HepG2 (cell line): Measurements from ENCODE around the gene TFE3. TPM values are rescaled to one million over a fixed set of nuclear protein-coding genes. Genes with fewer than 3 reads are reported as not detected.

Experiments
- CEBPB ChIP-seq: IDR thresholded peaks from 2 replicates; pipeline ENCODE4 v1.6.1; 2011; ENCODE audit warnings: low read depth, low read length, improper control_type of control experiment, borderline replicate concordance
- ELF1 ChIP-seq: sonication (generic); formaldehyde crosslinking; IDR thresholded peaks from 2 replicates; pipeline ENCODE4 v1.4.0; 2020; ENCODE audit warnings: missing genetic modification reagents
- ETV6 ChIP-seq: sonication (generic); formaldehyde crosslinking; conservative IDR thresholded peaks from 2 replicates; pipeline ENCODE4 v1.4.0; 2020; ENCODE audit warnings: missing genetic modification reagents
- GABPB1 ChIP-seq: IDR thresholded peaks from 2 replicates; pipeline ENCODE4 v1.6.1; 2016; ENCODE audit warnings: mild to moderate bottlenecking, missing genetic modification reagents, moderate library complexity, missing compliant biosample characterization
- HES4 ChIP-seq: sonication (generic); formaldehyde crosslinking; IDR thresholded peaks from 2 replicates; pipeline ENCODE4 v1.9.0; 2021; ENCODE audit warnings: mild to moderate bottlenecking, missing genetic modification reagents, borderline replicate concordance
- HNRNPLL ChIP-seq: fragments of 200-400 bp; formaldehyde crosslinking; IDR thresholded peaks from 2 replicates; pipeline ENCODE4 v1.6.1; 2017; ENCODE audit warnings: mild to moderate bottlenecking, low read depth, low read length; ENCODE audit not compliant: poor library complexity, severe bottlenecking
- HOXA9 ChIP-seq: sonication (generic); formaldehyde crosslinking; IDR thresholded peaks from 2 replicates; pipeline ENCODE4 v1.8.1; 2022; ENCODE audit warnings: missing genetic modification reagents, mild to moderate bottlenecking, moderate library complexity, borderline replicate concordance
- NFYC ChIP-seq: IDR thresholded peaks from 2 replicates; pipeline ENCODE4 v1.6.1; 2016; ENCODE audit warnings: missing genetic modification reagents, missing compliant biosample characterization
- PHB2 ChIP-seq: fragments of 450-650 bp; IDR thresholded peaks from 2 replicates; pipeline ENCODE4 v1.6.1; 2018; ENCODE audit not compliant: partially characterized antibody
- PRPF4 ChIP-seq: fragments of 200-400 bp; formaldehyde crosslinking; IDR thresholded peaks from 2 replicates; pipeline ENCODE4 v1.6.1; 2016; ENCODE audit warnings: low read length, low read depth; ENCODE audit not compliant: poor library complexity, severe bottlenecking
- REL ChIP-seq: sonication (generic); formaldehyde crosslinking; conservative IDR thresholded peaks from 2 replicates; pipeline ENCODE4 v1.8.0; 2022; ENCODE audit warnings: mild to moderate bottlenecking, missing genetic modification reagents, moderate library complexity
- REPIN1 ChIP-seq: sonication (generic); formaldehyde crosslinking; IDR thresholded peaks from 2 replicates; pipeline ENCODE4 v1.8.0; 2022; ENCODE audit warnings: missing genetic modification reagents, low read depth, mild to moderate bottlenecking, borderline replicate concordance
- RFX5 ChIP-seq: IDR thresholded peaks from 2 replicates; pipeline ENCODE4 v1.6.1; 2011; ENCODE audit warnings: low read depth, low read length, improper control_type of control experiment
- SMC3 ChIP-seq: IDR thresholded peaks from 2 replicates; pipeline ENCODE4 v1.6.1; 2011; ENCODE audit warnings: low read length, improper control_type of control experiment
- ZFAT ChIP-seq: sonication (generic); formaldehyde crosslinking; conservative IDR thresholded peaks from 2 replicates; pipeline ENCODE4 v1.8.1; 2023; ENCODE audit warnings: missing genetic modification reagents, inconsistent platforms
- ZNF143 ChIP-seq: sonication (generic); formaldehyde crosslinking; IDR thresholded peaks from 2 replicates; pipeline ENCODE4 v1.4.0; 2020; ENCODE audit warnings: missing genetic modification reagents
- ZNF18 ChIP-seq: sonication (generic); formaldehyde crosslinking; IDR thresholded peaks from 2 replicates; pipeline ENCODE4 v1.8.0; 2022; ENCODE audit warnings: mild to moderate bottlenecking, missing genetic modification reagents; ENCODE audit not compliant: insufficient replicate concordance
- ZNF543 ChIP-seq: sonication (generic); formaldehyde crosslinking; IDR thresholded peaks from 2 replicates; pipeline ENCODE4 v1.4.0; 2020; ENCODE audit warnings: mild to moderate bottlenecking, missing genetic modification reagents
- ZNF547 ChIP-seq: sonication (generic); formaldehyde crosslinking; IDR thresholded peaks from 2 replicates; pipeline ENCODE4 v1.5.1; 2020; ENCODE audit warnings: mild to moderate bottlenecking, missing genetic modification reagents
- ZNF891 ChIP-seq: sonication (generic); formaldehyde crosslinking; IDR thresholded peaks from 2 replicates; pipeline ENCODE4 v1.5.0; 2020; ENCODE audit warnings: mild to moderate bottlenecking, missing genetic modification reagents
- polyA plus RNA-seq, 8 experiments: library from polyadenylated mRNA; depleted of rRNA in 3 of 8; stranded (reverse) in 7 of 8; unstranded in 1 of 8; fragments of >200 nt; fragmentation: Illumina TruSeq in 4 of 8; extraction: Trizol in 4 of 8; gene quantifications; 2 replicates each; pipeline versions ENCODE4 v1.2.1 to v1.2.3, GENCODE V29; 2011 to 2016; ENCODE audit warnings: low read depth in 4 of 8, missing spikeins in 1 of 8, mixed read lengths in 1 of 8; ENCODE audit not compliant: insufficient read depth in 1 of 8
- total RNA-seq, 5 experiments: library from RNA; depleted of rRNA; stranded (reverse); fragments of >200 nt; fragmentation: Illumina TruSeq; extraction: Trizol; gene quantifications; 2 replicates each; pipeline ENCODE4 v1.2.3, GENCODE V29; 2016; ENCODE audit warnings: low read depth in 1 of 5
- TF ChIP-seq, protein P1 (sequence below): sonication (generic); formaldehyde crosslinking; IDR thresholded peaks from 2 replicates; pipeline ENCODE4 v1.5.0; 2020; ENCODE audit warnings: mild to moderate bottlenecking, missing genetic modification reagents, borderline replicate concordance

The TFE3 gene
- total and polyA plus RNA-seq, 2 of the 13 experiments (the other 11 are each of a cell fraction or from before 2014, with no cell fraction given): 8.3 to 12.3 TPM

DNA sequence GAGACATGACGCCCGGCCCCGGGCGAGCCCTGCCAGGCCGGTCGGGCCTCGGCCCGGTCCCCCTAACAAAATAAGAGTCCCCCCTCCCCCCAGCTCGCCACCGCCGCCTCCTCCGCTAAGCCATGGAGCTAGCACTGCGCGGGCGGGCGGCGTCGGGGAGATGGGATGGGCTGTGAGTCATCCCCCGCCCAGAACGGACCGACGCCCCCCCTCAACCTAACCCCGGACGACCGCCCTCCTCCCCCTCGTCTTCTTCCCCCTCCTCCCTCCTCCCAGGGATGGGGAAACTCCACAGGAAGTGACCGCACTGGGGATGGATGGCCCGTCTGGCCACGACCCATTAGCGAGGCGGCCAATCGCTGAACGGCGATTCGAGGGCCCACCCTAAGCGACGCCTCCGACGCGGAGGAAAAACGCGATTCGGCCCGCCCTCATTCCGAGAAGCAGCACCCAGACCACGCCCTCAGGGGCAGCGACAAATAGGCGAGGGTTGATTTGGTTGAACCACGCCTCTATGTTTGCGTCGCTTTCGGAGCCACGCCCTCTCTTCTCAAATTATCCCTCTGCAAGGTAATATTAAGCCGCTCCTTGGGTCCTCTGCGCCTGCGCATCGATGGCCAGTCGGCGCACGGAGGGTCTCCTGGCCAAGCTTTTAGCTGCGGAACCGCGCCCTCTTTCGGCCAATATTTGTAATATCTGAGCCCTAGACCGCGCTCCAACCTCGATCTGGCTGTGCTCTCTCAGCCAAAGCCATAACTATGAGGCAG is at the start of gene TFE3 (continued):
- TF ChIP-seq REPIN1 (0 out of 2 replicates have a peak, but pooled peaks have one; percentile 29), ZNF18 (CRISPR knock-in tag) (no peak), ETV6 (CRISPR knock-in tag) (no peak), HES4 (CRISPR knock-in tag) (no peak), ZNF891 (CRISPR knock-in tag) (no peak), ELF1 (CRISPR knock-in tag) (peak; percentile 20; the same call in 1 of the 2 replicates), ZFAT (CRISPR knock-in tag) (no peak), RFX5 (no peak), SMC3 (peak; percentile 28; the same call in 1 of the 2 replicates), PRPF4 (no peak), ZNF547 (no peak), PHB2 (no peak), CEBPB (no peak), REL (CRISPR knock-in tag) (no peak), ZNF143 (no peak), HNRNPLL (peak; percentile 74), GABPB1 (CRISPR knock-in tag) (peak; percentile 84), ZNF543 (no peak), HOXA9 (no peak), NFYC (CRISPR knock-in tag) (peak; percentile 72)
- TF ChIP-seq, protein P1, sequence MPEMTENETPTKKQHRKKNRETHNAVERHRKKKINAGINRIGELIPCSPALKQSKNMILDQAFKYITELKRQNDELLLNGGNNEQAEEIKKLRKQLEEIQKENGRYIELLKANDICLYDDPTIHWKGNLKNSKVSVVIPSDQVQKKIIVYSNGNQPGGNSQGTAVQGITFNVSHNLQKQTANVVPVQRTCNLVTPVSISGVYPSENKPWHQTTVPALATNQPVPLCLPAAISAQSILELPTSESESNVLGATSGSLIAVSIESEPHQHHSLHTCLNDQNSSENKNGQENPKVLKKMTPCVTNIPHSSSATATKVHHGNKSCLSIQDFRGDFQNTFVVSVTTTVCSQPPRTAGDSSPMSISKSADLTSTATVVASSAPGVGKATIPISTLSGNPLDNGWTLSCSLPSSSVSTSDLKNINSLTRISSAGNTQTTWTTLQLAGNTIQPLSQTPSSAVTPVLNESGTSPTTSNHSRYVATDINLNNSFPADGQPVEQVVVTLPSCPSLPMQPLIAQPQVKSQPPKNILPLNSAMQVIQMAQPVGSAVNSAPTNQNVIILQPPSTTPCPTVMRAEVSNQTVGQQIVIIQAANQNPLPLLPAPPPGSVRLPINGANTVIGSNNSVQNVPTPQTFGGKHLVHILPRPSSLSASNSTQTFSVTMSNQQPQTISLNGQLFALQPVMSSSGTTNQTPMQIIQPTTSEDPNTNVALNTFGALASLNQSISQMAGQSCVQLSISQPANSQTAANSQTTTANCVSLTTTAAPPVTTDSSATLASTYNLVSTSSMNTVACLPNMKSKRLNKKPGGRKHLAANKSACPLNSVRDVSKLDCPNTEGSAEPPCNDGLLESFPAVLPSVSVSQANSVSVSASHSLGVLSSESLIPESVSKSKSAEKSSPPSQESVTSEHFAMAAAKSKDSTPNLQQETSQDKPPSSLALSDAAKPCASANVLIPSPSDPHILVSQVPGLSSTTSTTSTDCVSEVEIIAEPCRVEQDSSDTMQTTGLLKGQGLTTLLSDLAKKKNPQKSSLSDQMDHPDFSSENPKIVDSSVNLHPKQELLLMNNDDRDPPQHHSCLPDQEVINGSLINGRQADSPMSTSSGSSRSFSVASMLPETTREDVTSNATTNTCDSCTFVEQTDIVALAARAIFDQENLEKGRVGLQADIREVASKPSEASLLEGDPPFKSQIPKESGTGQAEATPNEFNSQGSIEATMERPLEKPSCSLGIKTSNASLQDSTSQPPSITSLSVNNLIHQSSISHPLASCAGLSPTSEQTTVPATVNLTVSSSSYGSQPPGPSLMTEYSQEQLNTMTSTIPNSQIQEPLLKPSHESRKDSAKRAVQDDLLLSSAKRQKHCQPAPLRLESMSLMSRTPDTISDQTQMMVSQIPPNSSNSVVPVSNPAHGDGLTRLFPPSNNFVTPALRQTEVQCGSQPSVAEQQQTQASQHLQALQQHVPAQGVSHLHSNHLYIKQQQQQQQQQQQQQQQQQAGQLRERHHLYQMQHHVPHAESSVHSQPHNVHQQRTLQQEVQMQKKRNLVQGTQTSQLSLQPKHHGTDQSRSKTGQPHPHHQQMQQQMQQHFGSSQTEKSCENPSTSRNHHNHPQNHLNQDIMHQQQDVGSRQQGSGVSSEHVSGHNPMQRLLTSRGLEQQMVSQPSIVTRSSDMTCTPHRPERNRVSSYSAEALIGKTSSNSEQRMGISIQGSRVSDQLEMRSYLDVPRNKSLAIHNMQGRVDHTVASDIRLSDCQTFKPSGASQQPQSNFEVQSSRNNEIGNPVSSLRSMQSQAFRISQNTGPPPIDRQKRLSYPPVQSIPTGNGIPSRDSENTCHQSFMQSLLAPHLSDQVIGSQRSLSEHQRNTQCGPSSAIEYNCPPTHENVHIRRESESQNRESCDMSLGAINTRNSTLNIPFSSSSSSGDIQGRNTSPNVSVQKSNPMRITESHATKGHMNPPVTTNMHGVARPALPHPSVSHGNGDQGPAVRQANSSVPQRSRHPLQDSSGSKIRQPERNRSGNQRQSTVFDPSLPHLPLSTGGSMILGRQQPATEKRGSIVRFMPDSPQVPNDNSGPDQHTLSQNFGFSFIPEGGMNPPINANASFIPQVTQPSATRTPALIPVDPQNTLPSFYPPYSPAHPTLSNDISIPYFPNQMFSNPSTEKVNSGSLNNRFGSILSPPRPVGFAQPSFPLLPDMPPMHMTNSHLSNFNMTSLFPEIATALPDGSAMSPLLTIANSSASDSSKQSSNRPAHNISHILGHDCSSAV (CRISPR knock-in tag): no peak
